LNCAP (cell line): Measurements from ENCODE around the gene SPEM2.

Experiments
- CTCF ChIP-seq: fragments of 450-650 bp; IDR thresholded peaks from 2 replicates; pipeline ENCODE4 v1.5.1; 2017; ENCODE audit warnings: mild to moderate bottlenecking

Gene SPEM2

GRCh38 chr17:7384489-7385081, 40.8 kb upstream of the SPEM2 start:
- TF ChIP-seq CTCF, result no peak

GRCh38 chr17:7388856-7389255, 36.6 kb upstream of the SPEM2 start:
- TF ChIP-seq CTCF, result no peak

GRCh38 chr17:7389924-7390910, 35.2 kb upstream of the SPEM2 start:
- no peak for TF ChIP-seq CTCF

GRCh38 chr17:7391307-7391706, 34.1 kb upstream of the SPEM2 start:
- TF ChIP-seq CTCF, result no peak

- TF ChIP-seq CTCF, result no peak
Observed at GRCh38 chr17:7392696-7393612, 32.5 kb upstream of the SPEM2 start.

- no peak for TF ChIP-seq CTCF
Observed at GRCh38 chr17:7393613-7394451, 31.6 kb upstream of the SPEM2 start.
